GM21423 (cell line): ENCODE measurements around the gene GGT1.
"Not testable (repeated sequence)": the region's sequence is repeated elsewhere in the genome, so short reads cannot be mapped to it uniquely, and the experiment has no call there.

ENCODE experiments used
- ATAC-seq: cut with Tn5 transposase; IDR thresholded peaks from one replicate; pipeline ENCODE4 v1.9.1; 2021; ENCODE audit warnings: mild to moderate bottlenecking, moderate library complexity; ENCODE audit not compliant: unreplicated experiment

GGT1 gene

GRCh38 chr22:24583221-24584165, 19.5 kb upstream of the GGT1 start:
- no peak for ATAC-seq

GRCh38 chr22:24584166-24584790, 18.7 kb upstream of the GGT1 start:
- ATAC-seq: no peak

GRCh38 chr22:24584871-24585411, 18.1 kb upstream of the GGT1 start:
- ATAC-seq: no peak

DNA sequence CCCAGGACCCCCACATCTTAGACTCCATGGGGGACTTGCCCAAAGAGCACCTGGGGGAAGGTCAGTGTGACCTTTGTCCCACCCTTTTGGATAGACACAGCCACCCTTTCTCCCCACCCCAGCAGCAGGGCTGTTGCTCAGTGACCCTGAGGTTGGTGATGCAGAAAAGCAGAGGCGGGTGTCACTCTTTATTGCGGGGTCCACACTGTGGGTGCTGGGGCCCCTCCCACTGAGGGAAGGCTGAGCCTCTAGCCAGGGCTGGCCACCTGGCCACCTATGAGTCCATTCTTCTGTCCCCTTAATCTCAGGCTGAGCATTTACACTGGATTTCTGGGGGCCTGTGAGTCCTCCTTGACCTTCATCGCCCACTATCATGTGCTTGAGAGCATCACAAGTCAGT, 17.5 kb upstream of the GGT1 start:
- ATAC-seq: no peak

DNA sequence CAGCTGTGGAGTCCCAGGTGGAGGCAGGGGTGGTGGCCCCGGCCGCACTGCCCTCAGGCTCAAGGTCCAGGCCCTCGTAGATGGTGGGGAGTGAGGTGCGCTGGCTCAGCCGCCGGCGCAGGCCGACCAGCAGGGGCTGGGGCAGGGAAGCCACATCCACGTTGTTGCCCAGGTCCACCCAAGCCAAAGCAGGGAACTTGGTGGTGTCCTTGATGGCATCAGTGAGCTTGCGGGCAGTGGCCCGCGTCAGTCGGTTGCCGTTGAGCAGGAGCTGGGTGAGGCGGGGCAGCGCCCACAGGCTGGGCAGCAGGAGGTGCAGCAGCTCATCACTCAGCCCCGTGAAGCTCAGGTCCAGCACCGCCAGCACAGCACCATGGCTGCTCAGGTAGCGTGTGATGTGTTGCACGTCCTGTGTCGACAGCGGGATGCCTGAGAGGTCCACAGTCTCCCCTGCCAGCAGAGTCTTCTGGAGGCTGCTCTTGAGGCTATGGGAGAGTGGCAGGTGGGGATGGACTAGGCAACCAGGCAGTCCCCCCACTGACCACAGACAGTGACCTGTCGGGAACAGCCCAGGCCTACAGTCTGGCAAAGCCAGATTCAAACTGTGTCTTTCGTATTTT, 17.0 kb upstream of the GGT1 start:
- no peak for ATAC-seq

- ATAC-seq: no peak
These were observed 15.7 kb upstream of the GGT1 start for GRCh38 chr22:24587251-24587650.

GRCh38 chr22:24587948-24588347, 15.0 kb upstream of the GGT1 start:
- no peak for ATAC-seq

GRCh38 chr22:24588381-24588756, 14.6 kb upstream of the GGT1 start:
- no peak for ATAC-seq

GRCh38 chr22:24588757-24589481, 14.1 kb upstream of the GGT1 start:
- ATAC-seq: no peak

GRCh38 chr22:24589518-24590030, 13.4 kb upstream of the GGT1 start:
- no peak for ATAC-seq

GRCh38 chr22:24590596-24591173, 12.3 kb upstream of the GGT1 start:
- ATAC-seq: no peak

DNA sequence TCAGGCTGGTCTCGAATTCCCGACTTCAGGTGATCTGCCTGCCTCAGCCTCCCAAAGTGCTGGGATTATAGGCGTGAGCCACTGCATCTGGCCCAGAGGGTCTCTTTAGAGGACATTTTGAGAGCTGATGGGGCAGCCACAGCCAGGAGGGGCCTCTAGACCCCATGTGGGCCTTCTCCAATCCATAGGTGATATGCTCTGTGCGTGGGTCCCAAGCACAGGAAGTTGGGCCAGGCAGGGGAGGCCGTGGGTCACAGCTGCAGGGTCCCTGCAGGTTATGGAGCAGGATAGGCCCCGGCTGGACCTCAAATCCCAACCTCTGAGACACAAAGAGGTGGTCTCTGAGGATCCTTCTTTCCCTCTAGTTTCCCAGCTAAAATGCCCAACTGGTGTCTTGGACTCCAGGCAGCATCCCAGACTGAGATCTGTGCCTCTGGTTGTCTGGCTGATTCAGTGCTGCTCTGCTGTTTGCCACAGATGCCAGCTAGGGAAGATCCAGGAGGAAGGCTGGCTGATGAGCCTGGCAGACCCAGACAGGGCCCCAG, 11.6 kb upstream of the GGT1 start:
- no peak for ATAC-seq

DNA sequence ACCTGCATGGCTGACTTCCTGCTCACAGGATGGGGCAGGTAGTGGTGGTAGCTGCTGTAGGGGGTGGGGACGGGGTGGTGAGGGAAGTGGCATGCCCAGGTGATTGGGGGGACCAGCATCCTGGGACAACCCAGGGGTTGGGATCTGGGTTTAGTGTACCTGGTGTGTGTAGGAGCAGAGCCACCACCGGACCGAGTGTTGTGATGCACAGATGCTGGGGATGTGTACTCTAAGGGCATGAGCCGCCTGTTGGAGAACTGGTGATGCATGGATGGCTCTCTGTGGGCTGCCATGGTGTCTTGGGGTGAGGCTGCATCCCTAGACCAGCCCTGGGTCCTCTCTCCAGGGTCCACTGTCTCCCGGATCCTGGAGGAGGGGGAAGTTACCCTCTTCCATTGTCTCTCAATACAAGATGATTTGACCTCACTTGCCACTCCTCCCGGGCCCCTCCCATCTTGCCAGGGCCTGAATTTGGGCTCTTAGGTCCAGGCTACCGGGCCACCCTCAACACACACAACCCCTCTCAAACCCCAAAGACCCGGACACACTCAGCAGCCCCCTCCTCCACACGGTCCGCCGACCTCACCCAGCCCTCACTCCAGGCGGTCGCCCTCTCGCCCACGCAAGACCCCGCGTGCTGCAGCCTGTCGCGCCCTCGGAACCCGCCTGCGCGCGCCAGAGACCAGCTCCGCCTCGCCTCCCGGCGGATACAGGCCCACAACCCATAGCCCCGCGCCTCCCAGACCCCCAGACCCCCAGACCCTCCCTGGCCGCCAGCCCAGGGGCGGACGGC, 10.7 kb upstream of the GGT1 start:
- no peak for ATAC-seq

GRCh38 chr22:24592851-24593558, 10.0 kb upstream of the GGT1 start, which contains the start of gene LRRC75B:
Gene LRRC75B, minus strand, starts transcription at chr22:24593073. Its CDS starts 34 bp downstream, at chr22:24593039.
- peak; percentile 73 for ATAC-seq

GRCh38 chr22:24593559-24593835, 9.5 kb upstream of the GGT1 start:
- not testable (repeated sequence) for ATAC-seq

GRCh38 chr22:24593836-24594568, 9.0 kb upstream of the GGT1 start:
- no peak for ATAC-seq

DNA sequence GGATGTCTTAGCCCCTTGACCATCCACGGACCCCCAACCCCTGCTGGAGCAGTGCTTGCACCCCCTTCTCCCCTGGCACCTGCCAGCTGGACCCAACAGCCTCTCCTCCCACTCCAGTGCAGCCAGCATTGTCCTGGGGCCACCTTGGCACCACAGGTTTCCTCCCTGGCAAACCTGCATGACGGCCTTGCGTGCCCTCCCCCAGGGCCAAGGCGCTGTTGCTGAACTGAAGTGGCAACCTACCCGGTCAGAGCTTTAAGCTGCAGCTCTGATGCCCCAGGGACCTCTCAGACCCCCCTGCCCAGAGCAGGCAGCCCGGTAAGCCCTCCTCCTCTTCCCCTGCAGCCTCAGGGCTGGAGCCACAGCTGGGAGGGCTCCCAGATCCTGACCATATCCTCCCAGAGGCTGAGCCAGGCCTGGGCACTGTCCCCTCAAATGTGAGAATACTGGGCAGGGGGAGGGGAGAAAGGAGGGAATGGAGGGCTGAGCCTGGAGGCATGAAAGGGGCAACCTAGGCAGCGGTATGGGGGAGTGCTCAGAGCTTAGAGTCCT, 8.3 kb upstream of the GGT1 start:
- no peak for ATAC-seq

DNA sequence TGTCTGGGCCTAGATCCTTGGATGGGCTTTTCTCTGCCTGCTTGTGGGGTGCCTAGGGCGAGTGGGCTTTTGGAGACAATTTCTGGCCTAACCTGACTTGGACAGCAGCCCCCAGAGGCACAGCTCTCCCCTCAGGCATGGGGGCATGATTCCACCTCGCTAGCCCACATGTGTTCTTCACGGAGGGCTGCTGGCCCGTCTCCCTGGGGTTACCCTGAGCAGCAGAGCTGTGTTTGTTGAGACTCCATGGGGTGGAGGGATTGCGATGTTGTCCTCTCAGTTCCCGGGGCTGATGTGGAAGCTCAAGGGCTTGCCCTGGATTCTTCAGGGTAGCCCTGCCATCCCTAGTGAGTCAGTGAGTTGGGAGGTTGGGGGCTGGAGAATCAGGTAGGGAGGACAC, 7.8 kb upstream of the GGT1 start:
- ATAC-seq: no peak
